ENCODE measurements around the gene VPS26C. TPM values are rescaled to one million over a fixed set of nuclear protein-coding genes. Genes with fewer than 3 reads are reported as not detected.

The VPS26C gene
- total RNA-seq, 6 experiments from 2014 or later, result 27.4 to 52.3 (median 31.3) TPM

GRCh38 chr21:37273440-37273839 is 6.3 kb upstream of the VPS26C start:
- WGBS (ENCODE audit: insufficient coverage, low coverage, low lambda C conversion rate, missing lambda C conversion rate), result 25% methylated on average over 1 of the region's 1 CpG
- no peak for ATAC-seq

DNA sequence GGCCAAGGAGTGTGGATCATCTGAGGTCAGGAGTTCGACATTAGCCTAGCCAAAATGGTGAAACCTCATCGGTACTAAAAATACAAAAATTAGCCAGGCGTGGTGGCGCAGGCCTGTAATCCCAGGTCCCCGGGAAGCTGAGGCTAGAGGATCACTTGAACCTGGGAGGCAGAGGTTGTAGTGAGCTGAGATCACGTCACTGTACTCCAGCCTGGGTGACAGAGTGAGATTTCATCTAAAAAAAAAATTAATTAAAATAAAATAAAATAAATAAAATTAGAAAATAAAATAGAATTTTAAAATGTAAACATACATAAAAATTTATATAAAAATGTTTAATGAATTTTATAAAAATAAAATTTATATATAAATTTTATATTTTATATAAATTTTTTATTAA is 5.8 kb upstream of the VPS26C start:
- intact Hi-C loops (cut with DNase I), result no loop called here

More at GRCh38 chr21:37273440-37273839, 6.3 kb upstream of the VPS26C start:
- H3K27me3 ChIP-seq, result no peaks in the 10 kb centered on the region
- no peaks in the 10 kb centered on the region for H3K4me1 ChIP-seq
- intact Hi-C loops (cut with DNase I), result no loop called here
- no peak overlapping the region for H3K27ac ChIP-seq
- DNase-seq, result no peak
- H3K9me3 ChIP-seq, result no peaks in the 10 kb centered on the region
- H3K36me3 ChIP-seq, result no peaks in the 10 kb centered on the region
- H3K4me3 ChIP-seq, result no peak overlapping the region
- no peak for TF ChIP-seq POLR2A (IDR thresholded peaks at IDR 0.05)
- TF ChIP-seq, protein P1, sequence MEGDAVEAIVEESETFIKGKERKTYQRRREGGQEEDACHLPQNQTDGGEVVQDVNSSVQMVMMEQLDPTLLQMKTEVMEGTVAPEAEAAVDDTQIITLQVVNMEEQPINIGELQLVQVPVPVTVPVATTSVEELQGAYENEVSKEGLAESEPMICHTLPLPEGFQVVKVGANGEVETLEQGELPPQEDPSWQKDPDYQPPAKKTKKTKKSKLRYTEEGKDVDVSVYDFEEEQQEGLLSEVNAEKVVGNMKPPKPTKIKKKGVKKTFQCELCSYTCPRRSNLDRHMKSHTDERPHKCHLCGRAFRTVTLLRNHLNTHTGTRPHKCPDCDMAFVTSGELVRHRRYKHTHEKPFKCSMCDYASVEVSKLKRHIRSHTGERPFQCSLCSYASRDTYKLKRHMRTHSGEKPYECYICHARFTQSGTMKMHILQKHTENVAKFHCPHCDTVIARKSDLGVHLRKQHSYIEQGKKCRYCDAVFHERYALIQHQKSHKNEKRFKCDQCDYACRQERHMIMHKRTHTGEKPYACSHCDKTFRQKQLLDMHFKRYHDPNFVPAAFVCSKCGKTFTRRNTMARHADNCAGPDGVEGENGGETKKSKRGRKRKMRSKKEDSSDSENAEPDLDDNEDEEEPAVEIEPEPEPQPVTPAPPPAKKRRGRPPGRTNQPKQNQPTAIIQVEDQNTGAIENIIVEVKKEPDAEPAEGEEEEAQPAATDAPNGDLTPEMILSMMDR (IDR thresholded peaks at IDR 0.05), result no peak

GRCh38 chr21:37270576-37271365 is 3.6 kb upstream of the VPS26C start:
- WGBS (ENCODE audit: insufficient coverage, low coverage, low lambda C conversion rate, missing lambda C conversion rate), result 93% methylated on average over 7 of the region's 8 CpGs
- DNase-seq (no peak), ATAC-seq (no peak)
- no peaks in the 10 kb centered on the region for H3K27me3 ChIP-seq
- H3K4me3 ChIP-seq, result no peak overlapping the region
- no peak for TF ChIP-seq POLR2A (IDR thresholded peaks at IDR 0.05)
- TF ChIP-seq, protein P1 (IDR thresholded peaks at IDR 0.05), result no peak
- no peaks in the 10 kb centered on the region for H3K9me3 ChIP-seq
- intact Hi-C loops (cut with DNase I), result no loop called here
- no peaks in the 10 kb centered on the region for H3K36me3 ChIP-seq
- no peak overlapping the region for H3K27ac ChIP-seq
- peaks cover 0 to 7% (median 1%) of the 10 kb centered on the region in 4 donors for H3K4me1 ChIP-seq

More for the DNA sequence above, 5.8 kb upstream of the VPS26C start:
- no peaks in the 10 kb centered on the region for H3K9me3 ChIP-seq
- TF ChIP-seq, protein P1 (IDR thresholded peaks at IDR 0.05), result no peak
- TF ChIP-seq POLR2A (IDR thresholded peaks at IDR 0.05), result no peak
- no peak overlapping the region for H3K27ac ChIP-seq
- H3K4me1 ChIP-seq, result no peaks in the 10 kb centered on the region
- H3K4me3 ChIP-seq, result no peak overlapping the region
- no peaks in the 10 kb centered on the region for H3K36me3 ChIP-seq
- no peak for DNase-seq
- no peaks in the 10 kb centered on the region for H3K27me3 ChIP-seq
- no peak for ATAC-seq
- 90% methylated on average over 6 of the region's 6 CpGs for WGBS (ENCODE audit: insufficient coverage, low coverage, low lambda C conversion rate, missing lambda C conversion rate)

DNA sequence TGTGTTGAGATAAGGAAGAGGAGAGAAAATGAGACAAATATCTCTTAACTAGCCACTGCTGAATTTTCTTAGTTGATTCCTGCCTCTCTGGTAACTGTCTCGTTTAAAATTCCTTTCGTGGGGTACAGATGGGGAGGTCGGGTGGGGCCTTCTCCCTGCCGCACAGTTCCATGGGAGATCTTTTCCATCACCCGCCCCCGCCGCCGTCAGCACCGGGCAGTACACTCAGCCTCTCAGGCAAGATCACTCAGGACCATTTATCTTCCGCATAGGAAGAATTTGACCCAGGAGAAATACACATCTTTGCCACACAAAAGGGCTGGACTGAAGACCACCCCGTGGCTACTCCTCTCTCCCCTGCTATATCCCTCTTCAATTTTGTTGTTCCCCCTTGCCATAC is 2.3 kb upstream of the VPS26C start:
- TF ChIP-seq, protein P1 (IDR thresholded peaks at IDR 0.05), result no peak
- TF ChIP-seq POLR2A (IDR thresholded peaks at IDR 0.05), result no peak
- DNase-seq (no peak), ATAC-seq (no peak)
- Histone ChIP-seq H3K9me3 (no peaks in the 10 kb centered on the region), H3K4me3 (no peak overlapping the region), H3K27me3 (no peaks in the 10 kb centered on the region), H3K36me3 (no peaks in the 10 kb centered on the region), H3K4me1 (peaks cover 0 to 7% (median 1%) of the 10 kb centered on the region in 4 donors), H3K27ac (no peak overlapping the region)
- intact Hi-C loops (cut with DNase I), result loop anchor here in 1 of 2 donors (10.0 kb wide), 1 partner anchor 95 kb away; the partner anchor contains the start of gene DYRK1A
- WGBS (ENCODE audit: insufficient coverage, low coverage, low lambda C conversion rate, missing lambda C conversion rate), result 100% methylated on average over 2 of the region's 11 CpGs

Measured in right lobe of liver (tissue), 6 donors.